Suprapubic skin (tissue), 4 donors: ENCODE data around the gene ASB4. TPM values are rescaled to one million over a fixed set of nuclear protein-coding genes. Genes with fewer than 3 reads are reported as not detected.
"Not testable (repeated sequence)": the region's sequence is repeated elsewhere in the genome, so short reads cannot be mapped to it uniquely, and the experiment has no call there.

Experiments used
- DNase-seq, 2 donors: peaks; one replicate each; pipeline ENCODE4 v3.0.0-alpha.2; 2019; ENCODE audit warnings: low spot score in 2 of 2
- H3K27ac ChIP-seq: fragments of 200-600 bp; sonication (generic); one replicate; pipeline ENCODE4 v1.5.1; 2019
- H3K27me3 ChIP-seq: fragments of 200-600 bp; sonication (generic); one replicate; pipeline ENCODE4 v1.5.1; 2019
- H3K36me3 ChIP-seq: fragments of 200-600 bp; sonication (generic); one replicate; pipeline ENCODE4 v1.5.1; 2019
- H3K4me1 ChIP-seq: fragments of 200-600 bp; sonication (generic); one replicate; pipeline ENCODE4 v1.5.1; 2019
- H3K4me3 ChIP-seq: fragments of 200-600 bp; sonication (generic); one replicate; pipeline ENCODE4 v1.5.1; 2019; ENCODE audit warnings: mild to moderate bottlenecking
- H3K9me3 ChIP-seq: fragments of 200-600 bp; sonication (generic); one replicate; pipeline ENCODE4 v1.5.1; 2019
- CTCF ChIP-seq, 2 donors: fragments of 200-600 bp in 1 of 2; fragments of 450-650 bp in 1 of 2; sonication (generic) in 1 of 2; IDR thresholded peaks; one replicate each; pipeline ENCODE4 v1.5.1; 2016 to 2019; ENCODE audit warnings: antibody characterized with exemption in 2 of 2, mild to moderate bottlenecking in 1 of 2, moderate library complexity in 1 of 2
- EP300 ChIP-seq: sonication (generic); formaldehyde crosslinking; IDR thresholded peaks from one replicate; pipeline ENCODE4 v1.6.1; 2017; ENCODE audit warnings: antibody characterized with exemption
- POLR2A ChIP-seq, 2 donors: fragments of 450-650 bp; IDR thresholded peaks; one replicate each; pipeline ENCODE4 v1.6.1; 2017; ENCODE audit warnings: antibody characterized with exemption in 2 of 2, mild to moderate bottlenecking in 2 of 2, moderate library complexity in 2 of 2
- POLR2AphosphoS5 ChIP-seq, 3 donors: sonication (generic); formaldehyde crosslinking; IDR thresholded peaks; one replicate each; pipeline ENCODE4 v1.6.1; 2017; ENCODE audit warnings: antibody characterized with exemption in 3 of 3
- WGBS: methylation state at CpG from one replicate; pipeline ENCODE4 v1.1.5; 2018; 5-methylcytosine and 5-hydroxymethylcytosine counted together
- total RNA-seq, 4 donors: library from RNA; depleted of rRNA; stranded (reverse); fragments of >200 nt; gene quantifications; one replicate each; pipeline ENCODE4 v1.1.0, GENCODE V29; 2016

Gene ASB4
- total RNA-seq, 4 donors from 2014 or later = 0.13 to 0.31 TPM; not detected in 2

DNA sequence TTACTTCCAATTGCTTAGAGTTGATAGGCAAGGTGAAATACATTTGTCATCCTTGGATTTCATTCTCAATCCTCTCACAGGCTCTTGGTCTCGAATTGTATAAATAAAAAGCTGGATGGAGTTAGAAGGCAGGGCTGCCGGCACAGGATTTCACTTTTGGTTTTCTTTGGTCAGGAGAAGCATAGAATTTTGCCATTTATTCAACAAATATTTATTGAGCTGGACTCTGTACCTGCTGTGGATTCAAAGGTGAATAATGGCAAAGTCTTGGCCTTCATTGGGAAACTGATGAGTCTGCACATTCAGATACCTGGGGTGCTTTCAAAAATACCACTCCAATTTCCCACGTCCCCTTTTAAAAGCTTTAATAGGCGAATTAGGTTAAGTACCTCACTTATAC, 60.9 kb downstream of the ASB4 start:
- WGBS = 86% methylated on average over 4 of the region's 4 CpGs
- Histone ChIP-seq H3K27ac (peak overlapping the region; percentile 20), H3K27me3 (no peaks in the 10 kb centered on the region), H3K9me3 (no peaks in the 10 kb centered on the region), H3K4me1 (peaks cover 70% of the 10 kb centered on the region), H3K36me3 (no peaks in the 10 kb centered on the region), H3K4me3 (no peak overlapping the region)
- no peak for DNase-seq
- TF ChIP-seq CTCF (IDR thresholded peaks at IDR 0.05) (no peak), POLR2A (IDR thresholded peaks at IDR 0.05) (no peak), EP300 (no peak), POLR2AphosphoS5 (IDR thresholded peaks at IDR 0.05) (no peak)

GRCh38 chr7:95547361-95548348, 61.9 kb downstream of the ASB4 start:
- no peak for DNase-seq
- Histone ChIP-seq H3K4me1 (peaks cover 70% of the 10 kb centered on the region), H3K4me3 (no peak overlapping the region), H3K27ac (peak overlapping the region; percentile 60), H3K27me3 (no peaks in the 10 kb centered on the region), H3K36me3 (no peaks in the 10 kb centered on the region), H3K9me3 (no peaks in the 10 kb centered on the region)
- 44% methylated on average over 6 of the region's 6 CpGs for WGBS
- TF ChIP-seq CTCF (IDR thresholded peaks at IDR 0.05) = no peak
- no peak for TF ChIP-seq POLR2A (IDR thresholded peaks at IDR 0.05)
- TF ChIP-seq EP300 = no peak
- no peak for TF ChIP-seq POLR2AphosphoS5 (IDR thresholded peaks at IDR 0.05)

- Histone ChIP-seq H3K27ac (peak overlapping the region; percentile 97), H3K9me3 (no peaks in the 10 kb centered on the region), H3K4me3 (peak overlapping the region; percentile 26), H3K36me3 (no peaks in the 10 kb centered on the region), H3K27me3 (no peaks in the 10 kb centered on the region), H3K4me1 (peaks cover 64% of the 10 kb centered on the region)
- WGBS = 16% methylated on average over 6 of the region's 6 CpGs
- peak in 1 of 2 donors; percentile 55 for TF ChIP-seq POLR2A (IDR thresholded peaks at IDR 0.05)
- peak; percentile 91 for TF ChIP-seq EP300
- peak; percentile 53 to 99 (median 86) for TF ChIP-seq POLR2AphosphoS5 (IDR thresholded peaks at IDR 0.05)
- TF ChIP-seq CTCF (IDR thresholded peaks at IDR 0.05) = no peak
- DNase-seq = peak; percentile 96 to 97
These were observed 64.2 kb downstream of the ASB4 start for GRCh38 chr7:95549818-95550529.

DNA sequence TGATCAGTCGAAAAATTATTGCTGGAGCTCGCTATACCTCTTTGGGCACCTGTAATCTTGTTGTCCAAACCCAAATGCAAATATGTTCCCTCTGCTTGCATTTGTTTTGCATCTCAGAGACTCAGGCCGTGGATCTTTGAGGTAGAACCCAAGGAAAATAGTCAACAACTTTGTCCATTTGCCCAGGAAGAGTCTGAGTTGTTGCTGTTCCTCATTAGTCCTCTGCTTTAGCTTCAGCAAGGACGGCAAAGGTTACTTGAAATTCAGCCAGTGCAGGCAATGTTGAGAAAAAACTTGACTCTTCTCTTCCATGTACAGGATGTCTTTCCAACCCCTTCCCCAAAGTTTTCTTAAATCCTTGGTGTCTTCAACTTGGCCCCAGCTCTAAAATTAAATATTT, 64.8 kb downstream of the ASB4 start:
- WGBS = 37% methylated on average over 4 of the region's 4 CpGs
- Histone ChIP-seq H3K9me3 (no peaks in the 10 kb centered on the region), H3K4me1 (peaks cover 59% of the 10 kb centered on the region), H3K27ac (peak overlapping the region; percentile 97), H3K36me3 (no peaks in the 10 kb centered on the region), H3K4me3 (peak overlapping the region; percentile 26), H3K27me3 (no peaks in the 10 kb centered on the region)
- DNase-seq = no peak
- TF ChIP-seq POLR2A (IDR thresholded peaks at IDR 0.05) (no peak), CTCF (IDR thresholded peaks at IDR 0.05) (no peak), EP300 (no peak), POLR2AphosphoS5 (IDR thresholded peaks at IDR 0.05) (no peak)

GRCh38 chr7:95552010-95552926, 66.5 kb downstream of the ASB4 start:
- DNase-seq = peak in 1 of 2 donors; percentile 59
- H3K4me3 ChIP-seq, H3K27me3 ChIP-seq, H3K27ac ChIP-seq, H3K9me3 ChIP-seq, H3K36me3 ChIP-seq: not testable (repeated sequence)
- H3K4me1 ChIP-seq = peaks cover 43% of the 10 kb centered on the region
- 79% methylated on average over 14 of the region's 45 CpGs for WGBS
